GM19397 (cell line): ENCODE data around the gene HES2.
"Not testable (repeated sequence)": the region's sequence is repeated elsewhere in the genome, so short reads cannot be mapped to it uniquely, and the experiment has no call there.

Source experiments
- ATAC-seq: cut with Tn5 transposase; IDR thresholded peaks from one replicate; pipeline ENCODE4 v1.9.1; 2021; ENCODE audit warnings: mild to moderate bottlenecking, moderate library complexity; ENCODE audit not compliant: unreplicated experiment

Gene HES2

GRCh38 chr1:6454856-6455751, 35.4 kb upstream of the HES2 start:
- ATAC-seq, result no peak

- not testable (repeated sequence) for ATAC-seq
These were observed 34.5 kb upstream of the HES2 start for GRCh38 chr1:6453895-6454855.

DNA sequence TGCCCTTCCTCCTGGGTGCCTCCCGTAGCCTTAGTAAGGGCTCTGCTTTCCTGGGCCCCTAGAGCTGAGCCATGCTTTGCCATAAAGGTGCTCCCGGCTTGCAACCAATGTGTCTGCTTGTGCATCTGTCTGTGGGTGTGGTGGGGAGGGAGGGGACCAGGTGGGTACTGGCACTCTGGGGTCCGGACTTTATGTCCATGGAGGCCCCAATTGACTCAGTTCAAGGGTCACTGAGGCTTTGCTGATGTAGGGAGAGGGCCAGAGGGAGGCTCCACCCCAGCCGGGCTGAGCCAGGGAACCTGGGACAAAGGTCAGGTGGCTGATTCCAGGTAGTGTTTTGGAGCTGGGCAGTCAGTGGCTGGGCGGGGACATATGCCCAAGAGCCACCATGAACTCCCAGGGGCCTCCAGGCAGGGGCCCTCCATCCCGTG, 31.2 kb upstream of the HES2 start:
- ATAC-seq, result no peak

DNA sequence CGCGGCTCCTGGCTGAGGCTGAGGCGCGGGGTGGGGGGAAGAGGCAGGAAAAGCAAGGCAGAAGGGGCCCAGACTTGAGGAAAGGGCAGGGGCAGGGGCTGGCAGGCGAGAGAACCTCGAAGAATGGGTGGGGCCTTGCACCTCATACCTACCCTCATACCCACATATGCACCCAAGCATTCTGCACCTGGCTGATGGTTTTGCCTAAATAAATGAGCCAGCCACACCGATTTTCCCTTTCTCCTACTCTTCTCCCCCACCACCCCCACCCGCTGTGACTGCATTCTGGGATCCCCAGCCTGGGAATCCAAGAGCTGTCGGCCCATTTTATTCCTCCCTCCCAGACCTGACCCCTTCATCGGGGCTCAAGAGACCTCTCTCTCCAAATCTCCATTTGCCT, 30.8 kb upstream of the HES2 start:
- not testable (repeated sequence) for ATAC-seq

GRCh38 chr1:6450005-6450450, 30.3 kb upstream of the HES2 start:
- ATAC-seq, result no peak

GRCh38 chr1:6448749-6449631, 29.3 kb upstream of the HES2 start:
- no peak for ATAC-seq

- ATAC-seq, result no peak
These were observed 28.4 kb upstream of the HES2 start for GRCh38 chr1:6447818-6448748.

- no peak for ATAC-seq
These were observed 27.5 kb upstream of the HES2 start for GRCh38 chr1:6447016-6447817.

- no peak for ATAC-seq
These were observed 26.9 kb upstream of the HES2 start for GRCh38 chr1:6446665-6447015.

DNA sequence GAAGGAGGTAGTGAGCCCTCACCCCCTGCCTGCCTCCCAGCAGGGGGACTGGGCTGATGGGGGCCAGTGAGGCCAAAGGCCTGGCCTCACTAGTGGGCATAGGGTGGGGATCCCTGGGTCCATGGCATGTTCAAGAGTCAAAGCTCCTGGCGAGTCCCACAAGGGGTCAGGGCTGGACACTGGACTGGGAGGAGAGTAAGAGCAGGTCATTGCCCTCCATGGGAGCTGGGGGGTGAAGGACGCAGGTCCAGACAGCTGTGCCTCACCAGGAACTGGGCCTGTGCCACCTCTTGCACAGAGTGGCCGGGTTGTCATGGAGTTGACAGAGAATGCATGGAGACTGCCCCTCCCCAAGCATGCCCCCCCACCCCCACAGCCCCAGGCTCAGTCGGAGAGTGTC, 26.2 kb upstream of the HES2 start:
- not testable (repeated sequence) for ATAC-seq

DNA sequence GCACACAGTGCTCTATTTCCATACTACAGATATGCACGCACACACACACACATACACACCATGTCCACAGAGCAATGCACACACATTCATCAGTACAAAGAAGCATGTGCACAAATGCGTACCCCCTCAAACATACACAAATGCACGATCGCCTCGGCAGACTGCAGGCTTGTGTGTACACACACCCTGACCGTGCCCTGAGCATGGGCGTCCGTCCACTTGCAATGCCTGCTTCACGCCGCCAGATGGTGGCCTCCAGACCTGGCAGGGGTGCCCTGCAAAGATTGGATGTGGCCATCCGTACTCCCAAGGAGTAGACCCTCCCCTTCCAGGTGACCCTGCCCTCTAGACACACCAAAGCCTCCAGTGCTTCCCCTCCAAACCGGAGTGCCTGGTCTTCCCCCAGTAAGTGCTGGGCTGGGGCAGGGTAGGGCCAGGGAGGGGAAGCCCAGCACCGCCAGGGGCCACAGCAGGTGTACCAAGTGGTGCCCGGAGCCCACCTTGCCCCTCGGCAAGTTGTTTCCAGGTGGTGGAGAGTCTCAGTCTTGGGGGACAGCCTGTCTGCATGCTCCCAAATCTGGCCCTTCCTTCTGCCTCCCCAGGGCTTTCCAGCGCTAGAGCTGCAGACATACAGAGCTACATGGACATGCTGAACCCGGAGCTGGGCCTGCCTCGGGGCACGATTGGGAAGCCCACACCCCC, 25.5 kb upstream of the HES2 start:
- ATAC-seq, result no peak

DNA sequence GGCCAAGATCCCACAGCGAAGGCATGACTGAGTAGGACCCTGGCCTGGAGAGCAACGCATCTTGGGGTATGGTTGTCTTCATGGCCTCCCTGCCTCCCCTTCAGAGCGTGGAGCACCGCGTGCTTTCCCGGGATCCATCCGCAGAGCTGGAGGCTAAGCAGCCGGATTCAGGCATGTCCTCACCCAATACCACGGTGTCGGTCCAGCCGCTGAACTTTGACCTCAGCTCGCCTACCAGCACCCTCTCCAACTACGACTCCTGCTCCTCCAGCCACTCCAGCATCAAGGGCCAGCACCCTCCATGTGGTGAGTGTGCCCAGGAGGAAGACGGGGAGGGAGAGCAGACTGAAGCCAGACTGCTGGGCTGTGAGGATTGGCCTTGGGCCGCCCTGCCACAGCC, 24.7 kb upstream of the HES2 start:
- ATAC-seq, result no peak

DNA sequence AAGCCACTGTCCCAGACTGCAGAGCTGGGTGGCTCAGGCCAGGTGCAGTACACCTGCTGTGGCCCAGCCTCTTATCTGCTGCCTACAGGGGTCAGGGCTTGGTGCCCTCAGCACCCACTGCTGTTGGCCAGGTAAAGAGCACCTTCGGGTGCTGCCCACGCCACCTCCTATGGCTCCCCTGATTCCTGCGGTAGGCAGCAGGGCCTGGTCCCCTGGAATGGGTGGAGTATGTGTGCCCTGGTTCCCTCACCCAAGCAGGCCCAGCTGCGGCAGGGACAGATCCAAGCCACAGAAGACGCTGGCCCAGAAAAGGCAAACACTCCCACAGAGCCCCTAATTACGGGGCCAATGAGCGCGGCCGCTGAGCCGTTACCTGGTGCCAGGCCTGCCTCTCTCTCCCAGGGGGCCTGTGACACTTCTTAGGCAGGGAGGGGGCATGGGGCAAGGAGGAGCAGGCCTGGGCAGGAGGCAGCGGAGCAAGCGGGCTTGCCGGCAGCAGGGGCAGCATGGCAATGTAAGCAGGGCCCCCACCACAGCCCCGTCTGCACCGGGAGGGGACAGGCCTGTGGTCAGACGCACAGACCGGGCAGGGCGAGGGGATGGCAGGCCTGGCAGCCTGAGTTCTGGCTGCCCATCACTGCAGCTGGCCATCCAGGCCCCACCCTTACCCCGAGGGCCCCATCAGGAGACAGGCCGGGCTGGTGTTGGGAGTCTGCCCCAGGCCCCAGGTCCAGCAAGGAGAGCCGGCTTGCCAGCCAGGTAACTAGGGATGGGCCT, 23.8 kb upstream of the HES2 start:
- ATAC-seq, result no peak

GRCh38 chr1:6441586-6441985, 21.9 kb upstream of the HES2 start:
- no peak for ATAC-seq

GRCh38 chr1:6440198-6441126, 20.7 kb upstream of the HES2 start:
- no peak for ATAC-seq

DNA sequence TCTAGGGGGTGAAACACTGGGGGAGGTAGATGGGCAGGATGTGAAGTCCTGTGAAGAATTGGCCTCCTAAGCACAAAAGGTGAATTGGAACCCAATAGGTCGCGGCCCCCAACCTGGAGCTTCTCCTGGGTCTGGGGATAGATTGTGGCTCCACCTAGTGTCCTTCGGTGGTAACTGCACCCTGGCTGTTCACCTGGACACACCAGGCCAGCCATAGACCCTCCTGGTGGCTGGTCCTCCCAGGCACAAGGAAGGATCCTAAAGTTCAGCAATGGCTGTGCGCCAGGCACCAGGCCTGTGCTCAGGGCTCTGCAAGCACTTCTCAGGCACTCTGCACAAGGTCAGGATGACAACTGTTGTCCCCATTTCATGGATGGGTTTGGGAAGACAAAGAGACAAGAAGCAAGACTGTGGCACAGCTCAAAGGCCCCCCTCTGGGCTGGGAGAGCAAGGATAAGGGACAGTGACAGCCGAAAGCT, 18.4 kb upstream of the HES2 start:
- no peak for ATAC-seq
